Measurements from ENCODE around the gene HSDL2.

DNA sequence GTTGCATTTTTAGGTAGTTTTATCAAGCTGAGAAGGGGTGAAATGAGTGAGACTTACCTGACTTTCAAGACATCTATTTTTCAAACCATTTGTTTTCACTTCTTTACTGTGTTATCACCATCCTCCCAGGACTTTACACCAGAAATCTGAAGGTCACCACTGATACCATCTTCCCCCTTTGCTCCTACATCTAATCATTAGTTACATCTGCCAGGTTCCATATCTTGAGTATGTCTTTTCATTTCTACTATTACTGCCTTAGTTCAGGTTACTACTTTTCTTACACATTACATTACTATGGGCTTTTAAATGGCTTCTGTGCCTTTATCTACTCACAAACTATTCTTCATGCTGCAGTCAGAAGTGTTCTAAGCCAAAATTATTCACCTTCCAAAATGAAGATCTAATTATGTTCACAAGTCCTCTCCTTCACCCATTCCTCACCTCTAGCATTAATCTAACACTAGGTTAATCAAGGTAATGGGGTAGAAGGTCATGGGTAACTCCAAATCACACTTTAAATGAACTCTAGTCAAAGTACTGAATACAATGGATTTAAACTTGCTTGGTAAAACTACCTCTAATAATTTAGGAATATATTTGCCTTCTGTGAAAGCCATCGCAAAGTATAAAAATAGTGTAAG, 2.1 kb upstream of the HSDL2 start:
- TF ChIP-seq CTCF (IDR thresholded peaks at IDR 0.05) (no peak), POLR2A (IDR thresholded peaks at IDR 0.05) (no peak)

Data from testis (tissue), 2 donors.